GM12878 (cell line): ENCODE data around the gene NSMCE4A. TPM values are rescaled to one million over a fixed set of nuclear protein-coding genes. Genes with fewer than 3 reads are reported as not detected.

Experiments used
- ATAC-seq: fragments of 200-7000 bp; cut with Tn5 transposase; 3 replicates; pipeline ENCODE4 v1.9.1; 2020; ENCODE audit warnings: mild to moderate bottlenecking, moderate library complexity
- BruUV-seq: library from RNA; stranded (reverse); fragments of 400-500 nt; replicated peaks from 2 replicates; lab custom pipeline; 2021; lab: Mats Ljungman, UMichigan
- CTCF ChIA-PET: fragments of 300-600 bp; sonication (Branson Sonifier 250); formaldehyde crosslinking; extraction: SDS; loops from one replicate; lab custom pipeline; 2021; ENCODE audit warnings: inconsistent platforms; lab: Yijun Ruan, JAX
- POLR2A ChIA-PET: fragments of 350-600 bp; formaldehyde crosslinking; extraction: SDS; loops from one replicate; lab custom pipeline; 2021; ENCODE audit warnings: inconsistent platforms; lab: Charles Lee
- RAD21 ChIA-PET: fragments of 300-600 bp; sonication (Branson Sonifier 250); formaldehyde crosslinking; loops from one replicate; lab custom pipeline; 2023; ENCODE audit warnings: antibody characterized with exemption; ENCODE audit not compliant: unreplicated experiment; lab: Charles Lee
- SMC1A ChIA-PET: fragments of 300-600 bp; sonication (Branson Sonifier 250); formaldehyde crosslinking; loops from one replicate; lab custom pipeline; 2023; ENCODE audit not compliant: unreplicated experiment, uncharacterized antibody; lab: Charles Lee
- DNase-seq: peaks from one replicate; pipeline ENCODE4 v3.0.0-alpha.2; 2011; ENCODE audit warnings: low read depth, low spot score
- FAIRE-seq: peaks from 3 replicates; lab custom pipeline; 2011; peaks lifted over from hg19 to GRCh38; lab: Jason Lieb, UNC
- H2AFZ ChIP-seq: 2 replicates; pipeline ENCODE4 v1.6.0; 2011; ENCODE audit warnings: low read depth, low read length, control low read depth; ENCODE audit not compliant: control insufficient read depth
- H3K27ac ChIP-seq: 2 replicates; pipeline ENCODE4 v1.5.1; 2011; ENCODE audit warnings: control low read depth; ENCODE audit not compliant: control insufficient read depth, insufficient read depth
- H3K27me3 ChIP-seq, 2 experiments: replicated peaks in 1 of 2; 2 replicates each; pipeline versions ENCODE4 v1.6.0 to v1.6.1; 2011; ENCODE audit warnings: low read length in 1 of 2; ENCODE audit not compliant: control insufficient read depth in 2 of 2, insufficient read depth in 2 of 2
- H3K36me3 ChIP-seq, 2 experiments: 2 replicates each; pipeline ENCODE4 v1.5.1; 2011; ENCODE audit warnings: low read length in 1 of 2; ENCODE audit not compliant: control insufficient read depth in 2 of 2, insufficient read depth in 2 of 2
- H3K4me1 ChIP-seq: 2 replicates; pipeline ENCODE4 v1.6.1; 2011; ENCODE audit warnings: mild to moderate bottlenecking, low read length, moderate library complexity, mixed read lengths; ENCODE audit not compliant: control insufficient read depth, insufficient read depth
- H3K4me2 ChIP-seq: 2 replicates; pipeline ENCODE4 v1.6.0; 2011; ENCODE audit warnings: control low read depth; ENCODE audit not compliant: control insufficient read depth, insufficient read depth
- H3K4me3 ChIP-seq: fragments of 200-600 bp; sonication (generic); 2 replicates; pipeline ENCODE4 v1.5.1; 2016
- H3K79me2 ChIP-seq: 2 replicates; pipeline ENCODE4 v1.6.0; 2011; ENCODE audit warnings: low read length; ENCODE audit not compliant: control insufficient read depth, insufficient read depth
- H3K9ac ChIP-seq: 2 replicates; pipeline ENCODE4 v1.8.0; 2011; ENCODE audit warnings: low read length, control low read depth, mixed read lengths; ENCODE audit not compliant: control insufficient read depth, insufficient read depth
- H3K9me3 ChIP-seq: replicated peaks from 3 replicates; pipeline ENCODE4 v1.5.1; 2011; ENCODE audit warnings: mild to moderate bottlenecking, low read length; ENCODE audit not compliant: control insufficient read depth, insufficient read depth
- H4K20me1 ChIP-seq: 2 replicates; pipeline ENCODE4 v1.6.0; 2011; ENCODE audit not compliant: control insufficient read depth, insufficient read depth
- BCLAF1 ChIP-seq: fragments of 450-650 bp; IDR thresholded peaks from 2 replicates; pipeline ENCODE4 v1.6.1; 2017; ENCODE audit warnings: antibody characterized with exemption, mild to moderate bottlenecking, moderate library complexity
- CHD1 ChIP-seq: IDR thresholded peaks from 2 replicates; pipeline ENCODE4 v1.6.1; 2012; ENCODE audit warnings: low read depth, low read length, improper control_type of control experiment
- EP300 ChIP-seq, 2 experiments: fragments of 150-350 bp in 1 of 2; IDR thresholded peaks; 2 replicates each; pipeline ENCODE4 v1.6.1; 2011 to 2012; ENCODE audit warnings: low read depth in 2 of 2, low read length in 2 of 2, borderline replicate concordance in 1 of 2, improper control_type of control experiment in 1 of 2, inconsistent platforms in 1 of 2; ENCODE audit not compliant: control insufficient read depth in 1 of 2
- EZH2 ChIP-seq: IDR thresholded peaks from 2 replicates; pipeline ENCODE4 v1.6.1; 2012; ENCODE audit warnings: low read depth, mild to moderate bottlenecking, control low read depth, inconsistent platforms, low read length, borderline replicate concordance; ENCODE audit not compliant: control insufficient read depth
- NRF1 ChIP-seq: conservative IDR thresholded peaks from 2 replicates; pipeline ENCODE4 v1.6.1; 2011; ENCODE audit warnings: mild to moderate bottlenecking, low read depth, low read length, improper control_type of control experiment
- POU2F2 ChIP-seq: IDR thresholded peaks from 3 replicates; pipeline ENCODE4 v1.6.1; 2011; ENCODE audit warnings: low read depth, mild to moderate bottlenecking, low read length, borderline replicate concordance
- RELA ChIP-seq: fragments of 450-650 bp; IDR thresholded peaks from 2 replicates; pipeline ENCODE4 v1.8.0; 2014; ENCODE audit warnings: borderline replicate concordance; ENCODE audit not compliant: partially characterized antibody
- RUNX3 ChIP-seq: IDR thresholded peaks from 2 replicates; pipeline ENCODE4 v1.6.1; 2012; ENCODE audit warnings: low read length, inconsistent platforms
- TBL1XR1 ChIP-seq: IDR thresholded peaks from 2 replicates; pipeline ENCODE4 v1.6.1; 2012; ENCODE audit warnings: low read depth, low read length, improper control_type of control experiment
- WGBS: methylation state at CpG from one replicate; pipeline ENCODE4 v1.1.6; 2016; ENCODE audit warnings: low lambda C conversion rate; ENCODE audit not compliant: insufficient replicate concordance, insufficient coverage; ENCODE audit errors: missing lambda C conversion rate; 5-methylcytosine and 5-hydroxymethylcytosine counted together
- in situ Hi-C: fragments of 300-500 bp; cut with MboI; formaldehyde crosslinking; loops from 9 replicates; pipeline ENCODE4 v1.14.3; 2018; ENCODE audit warnings: mixed read lengths
- intact Hi-C: fragments of 100-400 bp; cut with micrococcal nuclease; formaldehyde crosslinking; loops from one replicate; pipeline ENCODE4 v1.14.2; 2022; ENCODE audit not compliant: unreplicated experiment
- polyA plus RNA-seq, 11 experiments: library from polyadenylated mRNA; depleted of rRNA in 4 of 11; unstranded in 6 of 11; stranded (reverse) in 5 of 11; fragments of >200 nt; fragmentation: Nextera tagmentation in 4 of 11; fragmentation: Illumina TruSeq in 1 of 11; extraction: Ambion mirVana in 4 of 11; extraction: Trizol in 1 of 11; gene quantifications; 1 replicate in 1 of 11; 2 replicates in 10 of 11; pipeline versions ENCODE4 v1.2.1 to v1.2.3, GENCODE V29; 2011 to 2016; ENCODE audit warnings: inconsistent platforms in 2 of 11, missing spikeins in 2 of 11, low read depth in 1 of 11
- total RNA-seq, 4 experiments: library from RNA; depleted of rRNA in 3 of 4; stranded (reverse); fragments of >200 nt in 3 of 4; fragmentation: Illumina TruSeq in 1 of 4; extraction: Trizol in 1 of 4; gene quantifications; 2 replicates each; pipeline versions ENCODE4 v1.2.1 to v1.2.3, GENCODE V29; 2013 to 2021
- TF ChIP-seq, protein P1 (sequence below): fragments of 450-650 bp; formaldehyde crosslinking; IDR thresholded peaks from 2 replicates; pipeline ENCODE4 v1.4.0; 2020; ENCODE audit warnings: mild to moderate bottlenecking, moderate library complexity

The NSMCE4A gene
- total and polyA plus RNA-seq, 10 of the 15 experiments (the other 5 are each of a cell fraction or from before 2014, with no cell fraction given) = 14.2 to 105 (median 76.1) TPM

DNA sequence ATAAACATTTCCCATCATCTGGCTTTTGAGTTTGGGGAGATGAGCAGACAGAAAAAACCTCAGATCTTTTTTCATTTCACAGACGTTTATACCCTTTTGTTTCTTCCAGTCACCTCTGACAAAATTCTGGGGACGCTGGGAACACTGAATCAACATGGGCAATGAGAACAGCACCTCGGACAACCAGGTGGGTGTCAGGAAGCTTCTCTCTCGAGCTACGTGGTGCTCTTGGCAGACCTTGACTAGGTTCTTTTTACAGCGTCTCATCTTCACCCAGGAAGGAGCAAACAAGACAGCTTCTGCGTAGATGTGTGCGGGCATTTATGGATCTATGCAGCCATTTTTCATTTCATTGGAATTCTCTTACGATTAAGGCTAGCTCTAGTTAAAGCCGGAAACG lies 46.8 kb upstream of the NSMCE4A start:
- ChIA-PET SMC1A (no interaction called here), CTCF (no interaction called here), RAD21 (no interaction called here), POLR2A (no interaction called here)
- in situ Hi-C loops = no loop called here
- Histone ChIP-seq H2AFZ (no peak overlapping the region), H4K20me1 (no peaks in the 10 kb centered on the region), H3K79me2 (no peaks in the 10 kb centered on the region), H3K9me3 (no peaks in the 10 kb centered on the region), H3K4me1 (no peaks in the 10 kb centered on the region), H3K27me3 (no peaks in the 10 kb centered on the region; a peak in 2 of 4 replicates), H3K4me2 (no peak overlapping the region), H3K36me3 (no peaks in the 10 kb centered on the region), H3K27ac (no peak overlapping the region), H3K9ac (no peak overlapping the region), H3K4me3 (no peak overlapping the region)
- no peak for TF ChIP-seq POU2F2
- no peak for TF ChIP-seq RUNX3
- TF ChIP-seq NRF1 = no peak
- no peak for TF ChIP-seq RELA
- FAIRE-seq (no peak), DNase-seq (no peak), ATAC-seq (no peak)
- no TSS peak for BruUV-seq
- intact Hi-C loops = no loop called here
- WGBS = 35% methylated on average over 11 of the region's 11 CpGs

DNA sequence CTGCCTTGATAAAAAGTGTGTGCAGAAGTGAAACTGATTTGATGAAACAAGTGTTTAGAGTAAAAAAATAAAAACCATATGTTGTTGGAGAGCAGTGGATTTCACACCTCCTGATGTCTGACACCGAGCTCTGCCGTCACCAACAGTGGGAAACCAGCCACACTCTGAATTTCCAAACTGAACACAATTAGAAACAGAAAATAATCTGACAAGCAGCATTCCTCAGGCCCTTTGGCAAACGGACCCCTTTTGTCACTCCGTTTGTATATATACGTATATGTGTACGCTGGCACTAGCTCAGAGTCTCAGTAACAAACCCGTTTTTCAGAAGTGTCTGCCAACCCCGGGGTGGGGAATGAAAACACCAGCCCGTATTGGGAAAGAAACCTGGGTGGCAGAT lies 46.4 kb upstream of the NSMCE4A start:
- no peak for ATAC-seq
- in situ Hi-C loops = no loop called here
- WGBS = 60% methylated on average over 9 of the region's 9 CpGs
- no TSS peak for BruUV-seq
- H3K9me3 ChIP-seq = no peaks in the 10 kb centered on the region
- H3K36me3 ChIP-seq = no peaks in the 10 kb centered on the region
- no peak overlapping the region for H2AFZ ChIP-seq
- ChIA-PET RAD21 (no interaction called here), SMC1A (no interaction called here), CTCF (no interaction called here), POLR2A (no interaction called here)
- H3K9ac ChIP-seq = no peak overlapping the region
- H3K4me1 ChIP-seq = no peaks in the 10 kb centered on the region
- H3K27ac ChIP-seq = no peak overlapping the region
- no peaks in the 10 kb centered on the region for H4K20me1 ChIP-seq
- intact Hi-C loops = no loop called here
- H3K4me2 ChIP-seq = no peak overlapping the region
- no peaks in the 10 kb centered on the region for H3K79me2 ChIP-seq
- FAIRE-seq = no peak
- H3K27me3 ChIP-seq = no peaks in the 10 kb centered on the region; a peak in 2 of 4 replicates
- TF ChIP-seq EZH2 (no peak), EP300 (IDR thresholded peaks at IDR 0.05; ENCODE audit: borderline replicate concordance in 1 of 2, control insufficient read depth in 1 of 2, low read depth in 2 of 2, low read length in 2 of 2) (no peak), BCLAF1 (no peak), TBL1XR1 (no peak), CHD1 (no peak)
- TF ChIP-seq, protein P1, sequence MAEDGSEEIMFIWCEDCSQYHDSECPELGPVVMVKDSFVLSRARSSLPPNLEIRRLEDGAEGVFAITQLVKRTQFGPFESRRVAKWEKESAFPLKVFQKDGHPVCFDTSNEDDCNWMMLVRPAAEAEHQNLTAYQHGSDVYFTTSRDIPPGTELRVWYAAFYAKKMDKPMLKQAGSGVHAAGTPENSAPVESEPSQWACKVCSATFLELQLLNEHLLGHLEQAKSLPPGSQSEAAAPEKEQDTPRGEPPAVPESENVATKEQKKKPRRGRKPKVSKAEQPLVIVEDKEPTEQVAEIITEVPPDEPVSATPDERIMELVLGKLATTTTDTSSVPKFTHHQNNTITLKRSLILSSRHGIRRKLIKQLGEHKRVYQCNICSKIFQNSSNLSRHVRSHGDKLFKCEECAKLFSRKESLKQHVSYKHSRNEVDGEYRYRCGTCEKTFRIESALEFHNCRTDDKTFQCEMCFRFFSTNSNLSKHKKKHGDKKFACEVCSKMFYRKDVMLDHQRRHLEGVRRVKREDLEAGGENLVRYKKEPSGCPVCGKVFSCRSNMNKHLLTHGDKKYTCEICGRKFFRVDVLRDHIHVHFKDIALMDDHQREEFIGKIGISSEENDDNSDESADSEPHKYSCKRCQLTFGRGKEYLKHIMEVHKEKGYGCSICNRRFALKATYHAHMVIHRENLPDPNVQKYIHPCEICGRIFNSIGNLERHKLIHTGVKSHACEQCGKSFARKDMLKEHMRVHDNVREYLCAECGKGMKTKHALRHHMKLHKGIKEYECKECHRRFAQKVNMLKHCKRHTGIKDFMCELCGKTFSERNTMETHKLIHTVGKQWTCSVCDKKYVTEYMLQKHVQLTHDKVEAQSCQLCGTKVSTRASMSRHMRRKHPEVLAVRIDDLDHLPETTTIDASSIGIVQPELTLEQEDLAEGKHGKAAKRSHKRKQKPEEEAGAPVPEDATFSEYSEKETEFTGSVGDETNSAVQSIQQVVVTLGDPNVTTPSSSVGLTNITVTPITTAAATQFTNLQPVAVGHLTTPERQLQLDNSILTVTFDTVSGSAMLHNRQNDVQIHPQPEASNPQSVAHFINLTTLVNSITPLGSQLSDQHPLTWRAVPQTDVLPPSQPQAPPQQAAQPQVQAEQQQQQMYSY = no peak
- no peak overlapping the region for H3K4me3 ChIP-seq
- no peak for DNase-seq
